GM21367 (cell line): ENCODE results near the gene SMARCA2.

ENCODE experiments used
- ATAC-seq: cut with Tn5 transposase; IDR thresholded peaks from one replicate; pipeline ENCODE4 v1.9.1; 2021; ENCODE audit not compliant: unreplicated experiment

SMARCA2 gene

GRCh38 chr9:2199999-2200796 is 185.1 kb downstream of the SMARCA2 start:
- no peak for ATAC-seq

DNA sequence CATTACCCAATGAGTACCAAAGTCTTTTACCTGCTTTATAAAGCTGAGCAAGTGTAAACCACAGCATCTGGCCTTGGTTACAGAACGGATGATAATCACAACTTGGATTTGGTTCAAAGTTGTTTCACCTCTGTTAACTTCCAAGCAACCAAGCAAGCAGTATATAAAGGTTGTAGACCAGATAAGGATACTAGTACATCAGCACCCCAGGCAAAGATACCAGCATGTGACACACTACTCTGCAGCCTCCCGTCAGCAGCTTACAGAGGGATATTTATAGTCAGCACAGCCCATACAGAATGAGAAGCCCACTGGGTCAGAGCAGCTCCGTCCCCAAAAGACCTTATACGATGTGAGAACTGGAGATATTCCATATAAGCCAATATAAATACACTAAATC is 193.3 kb downstream of the SMARCA2 start:
- no peak for ATAC-seq

- ATAC-seq = no peak
Observed at GRCh38 chr9:2208991-2209390, 193.8 kb downstream of the SMARCA2 start.

- ATAC-seq = no peak
Observed at GRCh38 chr9:2209400-2209799, 194.3 kb downstream of the SMARCA2 start.

DNA sequence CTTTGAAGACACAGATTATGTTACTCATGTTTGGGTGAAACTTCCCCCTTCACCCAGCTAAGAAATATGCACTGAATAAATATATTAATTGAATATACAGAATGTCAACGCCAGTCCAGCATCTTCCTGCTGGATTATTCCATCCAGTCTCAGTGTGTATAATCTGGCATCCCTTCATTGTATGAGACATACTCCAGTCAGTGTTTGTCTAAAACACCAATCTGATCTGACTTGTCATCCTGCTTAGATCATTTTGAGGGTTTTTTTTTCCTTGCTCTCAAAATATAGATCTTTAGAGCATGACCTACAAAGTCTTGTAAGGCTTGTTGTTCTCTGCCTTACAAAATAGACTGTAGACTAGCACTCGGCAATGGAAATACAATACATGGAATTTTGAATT is 195.1 kb downstream of the SMARCA2 start:
- ATAC-seq = no peak

GRCh38 chr9:2213830-2214468 is 198.8 kb downstream of the SMARCA2 start:
- ATAC-seq = no peak

DNA sequence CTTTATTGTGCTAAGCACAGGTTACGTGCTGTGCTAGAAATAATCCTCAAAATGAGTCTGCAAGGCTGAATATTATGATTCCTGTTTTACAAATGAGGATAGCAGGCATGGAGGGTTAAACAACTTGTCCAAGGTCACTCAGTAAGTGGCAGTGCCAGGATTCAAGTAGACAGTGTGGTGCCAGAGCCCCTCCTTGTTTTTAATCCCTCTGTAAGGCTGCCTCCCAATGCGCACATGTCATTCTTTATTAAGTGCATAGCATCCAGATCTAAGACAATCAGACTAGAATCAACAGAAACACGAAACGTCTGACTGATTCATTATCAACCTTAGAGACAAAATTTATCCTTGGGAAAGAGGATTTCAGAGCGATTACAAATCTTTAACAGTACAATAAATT is 199.6 kb downstream of the SMARCA2 start:
- no peak for ATAC-seq

- no peak for ATAC-seq
Observed at GRCh38 chr9:2215921-2216441, 200.8 kb downstream of the SMARCA2 start.

GRCh38 chr9:2216591-2216990 is 201.4 kb downstream of the SMARCA2 start:
- ATAC-seq = no peak

DNA sequence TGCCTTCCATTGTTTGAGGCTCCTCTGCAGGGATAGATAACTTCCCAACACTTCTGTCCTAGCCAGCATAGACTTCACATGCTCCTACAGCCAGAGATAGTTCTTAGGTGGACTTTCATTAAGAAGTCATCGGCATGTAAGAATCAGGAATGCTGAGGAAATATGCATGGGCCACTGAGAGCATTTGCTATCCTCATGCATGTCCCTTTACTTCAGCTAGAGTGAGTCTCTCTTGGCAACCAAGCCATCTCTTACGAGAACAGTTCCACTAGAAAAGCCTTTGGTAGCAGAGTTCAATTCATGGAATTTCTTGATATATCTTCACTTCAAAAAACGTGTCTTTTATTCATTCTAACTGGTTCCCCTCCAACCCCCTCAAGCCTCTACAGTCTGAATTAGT is 202.4 kb downstream of the SMARCA2 start:
- ATAC-seq = no peak

- no peak for ATAC-seq
Observed at GRCh38 chr9:2220036-2220435, 204.9 kb downstream of the SMARCA2 start.

DNA sequence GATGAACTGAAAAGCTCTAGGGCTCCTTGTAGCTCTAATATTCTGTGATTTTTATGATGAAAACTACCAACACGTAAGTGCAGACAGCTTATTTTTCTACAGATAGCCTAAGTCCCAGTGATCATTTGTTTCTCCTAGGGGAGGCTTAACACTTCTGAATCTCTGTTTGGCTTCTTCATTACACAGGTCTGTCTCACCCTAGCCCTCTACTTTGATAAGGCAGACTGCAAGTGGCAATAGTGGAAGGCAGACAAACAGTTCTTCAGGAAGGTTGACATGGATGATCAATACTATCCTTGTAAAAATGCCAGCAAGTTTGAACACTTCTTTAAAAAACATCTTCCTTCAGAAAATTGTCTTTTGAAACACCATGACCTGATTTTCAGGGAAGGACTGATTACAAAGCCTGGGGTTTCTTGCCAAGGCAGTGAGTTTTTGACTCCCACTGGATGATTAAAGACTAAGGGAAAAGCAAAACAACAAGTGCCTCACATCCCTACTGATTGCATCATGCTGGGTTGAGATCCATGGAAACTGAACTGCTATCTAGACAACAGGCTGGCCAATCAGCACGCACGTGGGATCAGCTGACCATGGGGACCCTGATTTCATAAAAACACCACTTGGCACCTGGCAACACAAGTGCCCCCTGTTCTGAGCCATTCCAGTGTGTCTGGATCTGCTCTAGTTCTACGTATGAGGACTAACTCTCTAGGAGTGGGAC is 212.2 kb downstream of the SMARCA2 start:
- no peak for ATAC-seq

DNA sequence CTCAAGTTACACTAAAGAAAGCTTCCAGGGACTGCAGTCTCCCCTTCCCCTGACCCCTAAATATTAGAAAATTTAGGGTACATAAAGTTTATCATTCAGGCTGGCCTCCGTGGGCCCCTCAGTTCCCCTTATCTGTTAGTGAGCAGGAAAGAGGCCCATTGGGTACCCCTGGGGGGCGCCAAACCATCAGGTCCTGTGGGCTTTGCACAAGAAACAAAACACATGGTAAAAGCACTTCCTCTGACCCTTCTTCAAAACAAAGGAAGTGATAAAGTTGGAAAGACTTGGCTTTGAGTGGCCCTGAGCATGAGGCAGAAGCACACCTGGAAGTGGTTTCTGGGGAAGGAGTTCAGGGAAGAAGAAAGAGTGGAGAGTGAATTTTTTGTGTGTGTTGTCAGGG is 213.0 kb downstream of the SMARCA2 start:
- no peak for ATAC-seq

GRCh38 chr9:2228641-2229040 is 213.5 kb downstream of the SMARCA2 start:
- no peak for ATAC-seq

GRCh38 chr9:2229109-2229721 is 214.1 kb downstream of the SMARCA2 start:
- ATAC-seq = peak; percentile 87

DNA sequence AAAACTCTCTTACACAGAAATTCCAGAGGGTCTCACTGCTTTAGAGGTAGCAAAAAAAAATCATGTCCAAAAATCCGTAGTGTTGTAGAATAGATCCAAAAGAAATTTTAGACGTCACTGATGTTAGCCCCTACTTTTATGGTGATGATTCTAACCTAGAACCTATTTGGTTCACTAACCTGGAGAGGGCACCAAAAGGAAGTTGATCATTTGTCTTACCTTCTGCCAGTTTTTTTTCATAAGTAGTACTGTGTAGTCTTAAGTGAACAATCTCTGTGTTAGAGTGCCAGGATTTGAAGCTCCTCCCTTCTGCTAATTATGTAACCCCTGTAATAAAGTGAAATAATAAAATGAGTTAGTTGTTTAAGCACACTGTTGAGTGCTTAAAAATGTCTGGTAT is 215.2 kb downstream of the SMARCA2 start:
- ATAC-seq = no peak

DNA sequence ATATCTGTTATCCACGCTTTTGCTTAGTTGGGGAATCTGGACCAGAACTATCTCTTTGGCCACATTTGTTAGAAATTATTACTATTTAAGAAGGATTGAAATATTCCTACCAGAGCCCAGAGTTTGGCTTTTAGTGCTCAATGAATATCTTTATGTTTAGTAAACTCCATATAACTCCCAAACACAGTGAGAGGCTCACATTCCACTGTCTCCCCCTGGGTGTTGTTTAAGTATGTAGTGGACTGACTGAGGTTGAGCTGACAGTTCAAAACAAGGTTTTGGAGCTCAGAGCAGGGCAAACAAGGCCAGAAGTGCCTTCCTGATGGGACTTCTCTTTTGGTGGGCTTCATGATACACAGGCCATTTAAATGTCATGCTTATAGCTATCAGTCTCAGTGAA is 216.0 kb downstream of the SMARCA2 start:
- no peak for ATAC-seq

GRCh38 chr9:2231829-2232228 is 216.7 kb downstream of the SMARCA2 start:
- no peak for ATAC-seq

DNA sequence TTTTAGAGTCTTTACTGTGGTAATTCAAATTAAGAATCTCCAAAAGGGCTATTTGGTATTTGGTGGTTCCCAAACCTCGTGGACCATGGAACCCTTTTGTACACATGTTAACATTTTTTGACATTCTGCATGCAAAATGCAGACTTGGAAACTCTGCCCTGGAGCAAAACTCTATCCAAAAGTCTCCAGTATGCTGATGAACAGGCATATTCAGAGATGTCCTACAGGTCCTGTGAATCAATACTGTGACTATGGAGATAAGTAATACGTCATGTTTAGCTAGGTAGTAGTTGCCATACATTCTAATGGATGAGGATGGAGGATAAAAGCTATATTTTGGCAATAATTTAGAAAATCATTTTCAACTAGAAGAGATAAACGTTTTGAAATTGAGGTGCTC is 218.1 kb downstream of the SMARCA2 start:
- no peak for ATAC-seq

GRCh38 chr9:2234371-2234893 is 219.3 kb downstream of the SMARCA2 start:
- ATAC-seq = no peak

DNA sequence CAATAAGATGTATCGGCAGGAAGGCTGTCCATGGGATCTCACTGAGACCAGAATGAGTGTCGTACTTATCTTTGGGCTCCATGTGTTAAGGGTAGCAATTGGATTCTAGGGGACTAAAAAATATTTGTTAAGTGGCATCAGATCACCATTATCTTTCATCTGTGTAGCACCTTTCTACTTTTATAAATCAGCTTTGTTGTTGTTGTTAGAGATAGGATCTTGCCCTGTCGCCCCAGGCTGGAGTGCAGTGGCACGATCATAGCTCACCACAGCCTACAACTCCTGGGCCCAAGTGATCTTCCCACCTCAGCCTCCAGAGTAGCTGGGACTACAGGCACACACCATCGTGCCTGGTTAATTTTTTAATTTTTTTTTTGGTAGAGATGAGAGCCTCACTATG is 220.5 kb downstream of the SMARCA2 start:
- no peak for ATAC-seq
